ENCODE measurements around the gene CXCL11. TPM values are rescaled to one million over a fixed set of nuclear protein-coding genes. Genes with fewer than 3 reads are reported as not detected.

CXCL11 gene
- total RNA-seq, 1 donor from 2014 or later: not detected

DNA sequence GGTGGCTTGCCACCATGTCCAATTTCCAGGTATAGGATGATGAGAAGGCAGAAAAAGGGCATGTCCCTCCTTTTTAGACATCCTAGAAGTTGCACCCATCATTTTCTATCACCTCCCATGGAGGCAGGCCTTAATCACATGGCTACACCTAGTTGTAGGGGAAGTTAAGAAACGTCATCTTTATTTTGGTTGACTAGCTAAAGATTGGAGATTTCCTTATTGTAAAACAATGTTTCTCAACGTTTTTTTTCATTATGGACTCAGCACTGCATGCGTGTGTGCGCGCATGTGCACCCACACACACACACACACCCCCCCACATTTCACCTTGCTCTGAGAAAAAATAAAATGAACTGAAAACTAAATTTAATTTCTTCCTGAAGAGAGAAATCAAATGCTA lies 26.6 kb downstream of the CXCL11 start:
- no peaks in the 10 kb centered on the region for H3K9me3 Mint-ChIP-seq (ENCODE audit: low read depth)
- TF ChIP-seq, protein P1, sequence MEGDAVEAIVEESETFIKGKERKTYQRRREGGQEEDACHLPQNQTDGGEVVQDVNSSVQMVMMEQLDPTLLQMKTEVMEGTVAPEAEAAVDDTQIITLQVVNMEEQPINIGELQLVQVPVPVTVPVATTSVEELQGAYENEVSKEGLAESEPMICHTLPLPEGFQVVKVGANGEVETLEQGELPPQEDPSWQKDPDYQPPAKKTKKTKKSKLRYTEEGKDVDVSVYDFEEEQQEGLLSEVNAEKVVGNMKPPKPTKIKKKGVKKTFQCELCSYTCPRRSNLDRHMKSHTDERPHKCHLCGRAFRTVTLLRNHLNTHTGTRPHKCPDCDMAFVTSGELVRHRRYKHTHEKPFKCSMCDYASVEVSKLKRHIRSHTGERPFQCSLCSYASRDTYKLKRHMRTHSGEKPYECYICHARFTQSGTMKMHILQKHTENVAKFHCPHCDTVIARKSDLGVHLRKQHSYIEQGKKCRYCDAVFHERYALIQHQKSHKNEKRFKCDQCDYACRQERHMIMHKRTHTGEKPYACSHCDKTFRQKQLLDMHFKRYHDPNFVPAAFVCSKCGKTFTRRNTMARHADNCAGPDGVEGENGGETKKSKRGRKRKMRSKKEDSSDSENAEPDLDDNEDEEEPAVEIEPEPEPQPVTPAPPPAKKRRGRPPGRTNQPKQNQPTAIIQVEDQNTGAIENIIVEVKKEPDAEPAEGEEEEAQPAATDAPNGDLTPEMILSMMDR (IDR thresholded peaks at IDR 0.05): no peak
- peaks cover 14% of the 10 kb centered on the region for H3K4me1 Mint-ChIP-seq (ENCODE audit: low read depth)
- no peak for DNase-seq (ENCODE audit: low spot score)
- H3K27ac Mint-ChIP-seq (ENCODE audit: unreplicated experiment): no peak overlapping the region
- no peaks in the 10 kb centered on the region for H3K36me3 Mint-ChIP-seq (ENCODE audit: low read depth)
- H3K4me3 Mint-ChIP-seq (ENCODE audit: unreplicated experiment): no peak overlapping the region
- peaks cover 23% of the 10 kb centered on the region for H3K27me3 Mint-ChIP-seq (ENCODE audit: low read depth)

DNA sequence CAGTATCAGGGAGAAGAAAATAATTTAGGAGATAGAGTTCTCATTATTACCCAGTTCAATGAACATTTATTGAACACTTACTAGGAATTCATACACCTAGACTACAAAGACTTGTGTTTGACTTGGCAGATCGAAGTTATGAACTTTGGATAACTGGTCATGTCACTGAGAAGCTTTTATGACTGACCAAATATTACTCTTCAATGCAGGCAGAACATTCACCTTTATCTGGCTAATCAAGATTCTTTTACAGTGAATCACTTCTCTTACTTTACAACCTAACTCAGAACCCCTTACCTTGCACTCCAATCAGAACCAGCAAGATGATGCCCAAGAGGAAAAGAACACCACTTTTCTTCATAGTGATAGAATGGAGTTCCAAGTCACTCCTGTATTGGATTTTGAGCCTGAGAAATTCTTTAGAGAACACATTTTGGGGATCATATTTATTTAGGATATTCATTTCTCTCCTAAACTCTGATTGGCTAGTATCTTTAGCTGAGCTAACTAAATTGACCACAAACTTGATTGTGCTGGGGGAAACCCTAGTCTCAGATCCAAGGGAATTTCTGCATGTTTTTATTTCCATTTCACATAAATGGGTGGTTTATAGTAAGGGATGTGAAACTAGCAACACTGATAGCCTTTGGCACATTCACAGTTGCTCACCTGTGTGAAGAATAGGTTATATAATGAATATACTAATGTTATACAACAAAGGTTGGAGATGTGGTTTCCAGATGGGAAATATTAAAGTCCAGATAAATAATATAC lies 28.6 kb downstream of the CXCL11 start, which contains the start of gene CXCL9:
TSS of gene CXCL9 (minus strand) at position 421 of the 774 bp plus-strand sequence. CDS start at position 361, 60 bp downstream.
- Mint-ChIP-seq H3K9me3 (ENCODE audit: low read depth) (no peaks in the 10 kb centered on the region), H3K4me3 (ENCODE audit: unreplicated experiment) (no peak within 1 kb of the TSS), H3K4me1 (ENCODE audit: low read depth) (peaks cover 11% of the 10 kb centered on the region), H3K36me3 (ENCODE audit: low read depth) (peaks cover 2% of the 10 kb centered on the region), H3K27me3 (ENCODE audit: low read depth) (peaks cover 31% of the 10 kb centered on the region), H3K27ac (ENCODE audit: unreplicated experiment) (no peak within 1 kb of the TSS)
- DNase-seq (ENCODE audit: low spot score): no peak
- TF ChIP-seq, protein P1 (IDR thresholded peaks at IDR 0.05): no peak

DNA sequence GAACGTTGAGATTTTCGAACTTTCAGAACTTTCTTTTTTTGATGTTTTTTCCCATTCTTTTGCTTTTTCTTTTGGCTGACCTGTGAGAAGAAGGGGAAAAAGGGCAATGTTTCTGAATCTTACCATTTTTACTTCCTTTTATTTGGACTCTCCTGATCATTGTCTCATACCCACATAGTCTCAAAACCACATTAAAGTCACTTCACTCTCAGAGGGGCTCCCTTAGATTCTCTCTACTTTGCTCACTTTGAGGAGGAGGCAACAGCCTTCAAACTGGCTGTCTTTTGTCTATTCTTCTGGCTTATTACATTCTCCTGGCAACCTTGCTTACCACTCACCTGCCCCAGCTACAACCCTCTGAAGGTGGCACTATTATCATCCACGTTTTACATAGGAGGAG lies 32.2 kb downstream of the CXCL11 start:
- peaks cover 2% of the 10 kb centered on the region for H3K36me3 Mint-ChIP-seq (ENCODE audit: low read depth)
- H3K9me3 Mint-ChIP-seq (ENCODE audit: low read depth): no peaks in the 10 kb centered on the region
- H3K4me1 Mint-ChIP-seq (ENCODE audit: low read depth): no peaks in the 10 kb centered on the region
- TF ChIP-seq, protein P1 (IDR thresholded peaks at IDR 0.05): no peak
- no peak overlapping the region for H3K4me3 Mint-ChIP-seq (ENCODE audit: unreplicated experiment)
- H3K27me3 Mint-ChIP-seq (ENCODE audit: low read depth): peaks cover 28% of the 10 kb centered on the region
- no peak overlapping the region for H3K27ac Mint-ChIP-seq (ENCODE audit: unreplicated experiment)
- DNase-seq (ENCODE audit: low spot score): no peak

DNA sequence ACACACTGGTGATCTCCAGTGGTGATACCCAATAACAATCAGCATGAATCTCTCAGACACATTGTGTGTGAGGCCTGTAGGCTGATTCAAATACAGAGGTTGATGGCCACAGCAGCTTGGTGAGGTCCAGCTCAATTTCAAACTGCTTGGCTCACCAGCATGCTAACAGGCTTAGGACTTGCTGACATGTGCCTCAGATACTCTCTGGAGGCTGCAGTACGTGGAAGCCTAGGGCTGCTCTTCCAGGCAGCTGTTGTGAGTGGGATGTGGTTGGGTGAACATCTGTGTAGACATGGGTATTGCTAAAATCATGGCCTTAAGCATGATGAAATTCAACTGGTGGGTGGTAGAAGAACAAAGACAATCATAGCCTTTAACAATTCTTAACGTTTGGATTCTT lies 32.8 kb downstream of the CXCL11 start:
- DNase-seq (ENCODE audit: low spot score): no peak
- Mint-ChIP-seq H3K9me3 (ENCODE audit: low read depth) (no peaks in the 10 kb centered on the region), H3K27ac (ENCODE audit: unreplicated experiment) (no peak overlapping the region), H3K4me1 (ENCODE audit: low read depth) (no peaks in the 10 kb centered on the region), H3K36me3 (ENCODE audit: low read depth) (peaks cover 2% of the 10 kb centered on the region), H3K4me3 (ENCODE audit: unreplicated experiment) (no peak overlapping the region), H3K27me3 (ENCODE audit: low read depth) (peaks cover 25% of the 10 kb centered on the region)
- TF ChIP-seq, protein P1 (IDR thresholded peaks at IDR 0.05): no peak

DNA sequence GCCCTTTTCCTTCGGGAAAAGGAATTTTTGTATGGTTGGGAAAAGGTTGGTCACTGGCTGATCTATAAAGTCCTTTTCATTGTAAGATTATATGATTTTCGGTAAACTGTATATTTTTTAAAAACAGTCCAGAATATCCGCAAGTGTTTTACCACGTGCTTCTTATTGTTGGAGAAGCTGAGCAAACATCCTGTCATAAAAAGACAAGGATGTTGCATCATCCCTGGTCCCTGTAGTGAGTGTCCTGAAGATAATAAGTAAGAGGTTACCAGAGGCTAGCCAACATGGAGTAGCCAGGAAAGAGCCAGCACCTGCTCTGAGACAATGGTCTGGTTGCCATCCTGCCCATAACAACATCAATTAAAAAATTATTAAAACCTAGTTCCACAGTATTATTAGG lies 33.7 kb downstream of the CXCL11 start:
- DNase-seq (ENCODE audit: low spot score): no peak
- Mint-ChIP-seq H3K4me3 (ENCODE audit: unreplicated experiment) (no peak overlapping the region), H3K9me3 (ENCODE audit: low read depth) (no peaks in the 10 kb centered on the region), H3K27ac (ENCODE audit: unreplicated experiment) (no peak overlapping the region), H3K36me3 (ENCODE audit: low read depth) (peaks cover 2% of the 10 kb centered on the region), H3K27me3 (ENCODE audit: low read depth) (peaks cover 23% of the 10 kb centered on the region), H3K4me1 (ENCODE audit: low read depth) (no peaks in the 10 kb centered on the region)
- TF ChIP-seq, protein P1 (IDR thresholded peaks at IDR 0.05): no peak

Data from chondrocyte (in vitro differentiated cells).